ENCODE results near the gene SLCO1C1.

- TF ChIP-seq EZH2 (IDR thresholded peaks at IDR 0.05; ENCODE audit: insufficient read depth, low read length) (no peak), CTCF (IDR thresholded peaks at IDR 0.05; ENCODE audit: insufficient read depth, low read depth, low read length) (no peak)
Measured at GRCh38 chr12:20740972-20741371, 45.8 kb downstream of the SLCO1C1 start.
